Subcutaneous abdominal adipose tissue (tissue), 5 donors: ENCODE measurements around the gene HIRA.

ENCODE experiments used
- H3K27ac ChIP-seq: one replicate; pipeline ENCODE4 v1.7.0; 2013; ENCODE audit warnings: low read depth, mild to moderate bottlenecking, inconsistent platforms, low read length, moderate library complexity
- H3K27me3 ChIP-seq, 5 donors: one replicate each; pipeline ENCODE4 v1.7.0; 2013; ENCODE audit warnings: low read length in 5 of 5, inconsistent platforms in 1 of 5; ENCODE audit not compliant: control insufficient read depth in 5 of 5, insufficient read depth in 4 of 5
- H3K36me3 ChIP-seq, 5 donors: one replicate each; pipeline ENCODE4 v1.7.0; 2013; ENCODE audit warnings: low read length in 5 of 5; ENCODE audit not compliant: control insufficient read depth in 5 of 5, insufficient read depth in 5 of 5
- H3K4me1 ChIP-seq, 5 donors: one replicate each; pipeline ENCODE4 v1.7.0; 2013; ENCODE audit warnings: low read length in 5 of 5, mild to moderate bottlenecking in 3 of 5, moderate library complexity in 1 of 5; ENCODE audit not compliant: control insufficient read depth in 5 of 5, insufficient read depth in 5 of 5
- H3K4me3 ChIP-seq, 5 donors: one replicate each; pipeline ENCODE4 v1.7.0; 2013; ENCODE audit warnings: low read length in 5 of 5, low read depth in 1 of 5
- H3K9ac ChIP-seq, 5 donors: one replicate each; pipeline ENCODE4 v1.7.0; 2013; ENCODE audit warnings: low read length in 5 of 5, mild to moderate bottlenecking in 4 of 5, moderate library complexity in 3 of 5
- H3K9me3 ChIP-seq, 5 donors: one replicate each; pipeline ENCODE4 v1.7.0; 2013; ENCODE audit warnings: low read length in 5 of 5; ENCODE audit not compliant: control insufficient read depth in 5 of 5
- donor health status: healthy.
- donor health status: healthy.
- donor health status: healthy.
- donor health status: healthy.
- donor health status: healthy.

The HIRA gene

DNA sequence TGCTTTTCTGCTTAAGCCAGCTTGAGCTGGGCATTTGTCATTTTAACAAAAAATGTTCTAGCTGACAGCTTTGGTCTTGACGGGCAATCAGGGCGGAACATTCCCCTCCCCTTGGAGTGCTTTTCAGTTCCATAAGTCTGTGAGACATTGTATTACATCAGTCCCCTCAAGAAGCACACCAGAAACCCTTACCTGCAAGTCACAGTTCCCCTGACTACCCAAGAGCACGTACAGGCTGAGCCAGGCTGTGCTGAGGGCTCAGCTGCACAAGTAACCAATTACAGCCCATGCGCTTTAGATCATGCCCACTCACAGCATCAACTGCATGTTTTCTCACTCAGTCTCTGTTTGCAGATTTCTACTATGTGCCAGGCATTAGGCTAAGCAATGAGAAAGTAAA lies 19.1 kb downstream of the HIRA start:
- no peak overlapping the region for H3K9ac ChIP-seq
- H3K27me3 ChIP-seq, result no peaks in the 10 kb centered on the region
- no peak overlapping the region for H3K27ac ChIP-seq
- H3K36me3 ChIP-seq, result peaks cover under 1 to 26% (median 22%) of the 10 kb centered on the region in 5 donors
- no peak overlapping the region for H3K4me3 ChIP-seq
- H3K4me1 ChIP-seq, result peaks cover 2 to 40% (median 24%) of the 10 kb centered on the region in 5 donors
- no peaks in the 10 kb centered on the region for H3K9me3 ChIP-seq

DNA sequence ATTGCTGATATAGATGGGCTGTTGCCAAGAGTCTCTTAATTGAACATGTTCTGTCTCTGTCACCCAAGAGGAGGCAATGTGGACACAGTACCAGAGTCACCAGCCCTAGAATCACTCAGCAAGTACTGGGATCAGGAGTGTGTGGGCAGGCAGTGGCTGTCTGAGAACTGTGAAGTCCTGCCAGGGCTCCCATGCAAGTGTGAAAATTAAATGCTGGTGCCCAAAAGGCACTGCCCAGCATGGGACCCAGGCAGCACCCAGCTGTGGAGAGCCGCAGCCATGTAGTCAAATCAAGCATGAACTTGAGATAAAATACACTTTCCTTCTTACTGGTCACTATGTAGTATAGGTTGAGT lies 19.9 kb downstream of the HIRA start:
- Histone ChIP-seq H3K27ac (no peak overlapping the region), H3K9me3 (no peaks in the 10 kb centered on the region), H3K27me3 (no peaks in the 10 kb centered on the region), H3K36me3 (peaks cover 5 to 33% (median 30%) of the 10 kb centered on the region in 5 donors), H3K9ac (no peak overlapping the region), H3K4me3 (no peak overlapping the region), H3K4me1 (peaks cover 2 to 40% (median 24%) of the 10 kb centered on the region in 5 donors)

DNA sequence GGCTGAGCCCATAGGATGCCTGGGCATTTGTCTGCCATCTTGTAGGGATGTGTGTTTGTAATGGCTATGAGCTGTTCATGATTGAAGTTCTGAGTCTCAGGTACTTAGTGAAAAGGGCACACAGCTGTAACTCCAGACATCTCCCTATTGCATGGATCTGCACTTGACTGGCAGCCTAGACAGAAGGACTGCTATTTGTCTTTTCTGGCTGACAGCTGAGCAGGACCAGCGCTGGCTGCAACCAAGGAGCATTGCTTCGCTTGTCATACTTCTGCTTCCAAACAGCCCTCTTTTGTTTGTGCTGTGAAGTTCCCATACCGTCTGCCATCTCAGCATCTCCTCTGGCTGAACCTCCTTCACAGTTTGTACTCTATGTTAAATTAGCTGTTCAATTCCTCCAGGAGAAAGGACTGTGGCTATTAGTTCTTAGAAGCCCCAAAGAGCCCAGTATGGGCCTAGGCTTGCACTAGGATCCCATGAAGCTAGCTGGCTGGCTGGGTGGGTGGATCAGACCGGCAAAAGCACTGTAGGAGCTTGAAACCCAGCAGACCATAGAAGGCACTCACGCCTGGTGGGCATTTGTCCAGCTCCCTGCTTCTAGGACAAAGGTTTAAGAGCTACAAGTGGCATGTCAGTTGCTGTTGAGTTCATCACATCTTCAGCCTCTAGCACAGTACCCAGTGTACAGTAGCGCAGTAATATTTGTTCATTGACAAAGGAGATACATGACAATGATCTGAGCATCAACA lies 20.4 kb downstream of the HIRA start:
- Histone ChIP-seq H3K27me3 (no peaks in the 10 kb centered on the region), H3K4me3 (no peak overlapping the region), H3K9ac (no peak overlapping the region), H3K4me1 (peaks cover 2 to 40% (median 24%) of the 10 kb centered on the region in 5 donors), H3K27ac (no peak overlapping the region), H3K9me3 (no peaks in the 10 kb centered on the region), H3K36me3 (peaks cover 5 to 39% (median 35%) of the 10 kb centered on the region in 5 donors)

DNA sequence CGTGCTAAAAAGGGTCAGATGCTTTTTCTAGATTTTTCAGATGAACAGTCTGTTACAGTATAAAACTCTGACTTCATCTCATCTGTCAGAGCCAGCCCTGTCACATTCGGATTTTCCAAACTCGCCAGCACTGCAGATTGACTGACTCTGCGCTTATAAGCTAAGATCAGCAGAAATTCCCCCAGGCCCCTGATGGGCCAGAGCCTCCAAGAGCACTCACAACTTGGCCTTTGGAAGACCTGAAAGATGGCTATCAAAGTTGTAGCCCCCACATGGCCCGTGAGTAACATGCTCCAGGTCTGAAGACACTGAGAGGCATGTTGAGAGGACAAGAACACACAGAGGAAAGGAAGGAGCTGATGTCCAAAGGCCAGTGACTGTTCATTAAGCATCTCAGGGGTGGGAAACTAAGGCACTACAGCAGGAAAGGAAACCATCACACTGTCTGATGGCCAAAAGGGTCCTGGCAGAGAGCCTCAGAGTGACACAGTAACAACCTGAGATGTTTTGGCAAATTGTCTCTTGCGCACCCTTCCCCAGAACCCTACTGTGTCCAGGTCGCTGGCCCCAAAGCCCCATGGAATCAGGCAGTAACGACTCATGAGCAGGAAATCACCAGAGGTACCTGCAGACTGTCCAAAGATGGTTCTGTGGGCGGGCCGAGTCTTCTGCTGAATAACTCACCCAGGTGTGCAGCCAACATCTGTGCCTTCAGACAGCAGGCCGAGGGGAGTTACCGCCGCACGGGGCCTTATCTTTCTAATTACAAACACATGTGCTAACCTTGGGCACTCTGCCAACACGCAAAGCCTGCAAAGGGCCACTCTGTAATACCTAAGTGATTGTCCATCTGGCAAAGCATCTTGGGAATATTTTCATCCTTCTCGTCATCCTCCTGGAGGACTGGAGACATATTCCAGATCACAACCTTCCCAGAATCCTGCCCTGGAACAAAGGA lies 23.6 kb downstream of the HIRA start:
- Histone ChIP-seq H3K4me1 (peaks cover 0 to 22% (median 18%) of the 10 kb centered on the region in 5 donors), H3K27me3 (no peaks in the 10 kb centered on the region), H3K9ac (no peak overlapping the region), H3K27ac (no peak overlapping the region), H3K36me3 (peaks cover 8 to 61% (median 46%) of the 10 kb centered on the region in 5 donors), H3K4me3 (no peak overlapping the region), H3K9me3 (no peaks in the 10 kb centered on the region)

DNA sequence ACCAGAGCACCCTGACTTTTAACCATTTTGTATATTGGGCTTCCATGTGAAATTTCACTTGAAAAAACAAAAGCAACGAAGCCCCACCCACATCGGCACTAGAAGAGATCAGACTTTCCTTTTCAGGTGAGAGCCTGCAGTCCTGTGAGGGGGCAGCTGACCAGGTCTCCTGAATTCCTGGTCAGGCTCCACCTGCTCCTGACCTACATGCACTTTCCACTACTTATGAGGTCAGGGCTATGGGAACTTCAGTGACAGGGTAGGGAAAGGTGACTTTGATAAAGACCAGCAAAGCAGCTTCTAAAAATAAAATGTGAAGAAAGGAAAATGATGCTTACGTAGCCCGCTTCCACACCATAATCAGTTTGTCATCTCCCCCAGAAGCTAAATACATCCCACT lies 24.7 kb downstream of the HIRA start:
- Histone ChIP-seq H3K9me3 (no peaks in the 10 kb centered on the region), H3K4me1 (peaks cover 0 to 13% (median 11%) of the 10 kb centered on the region in 5 donors), H3K27ac (no peak overlapping the region), H3K4me3 (no peak overlapping the region), H3K9ac (no peak overlapping the region), H3K36me3 (peaks cover 11 to 61% (median 46%) of the 10 kb centered on the region in 5 donors), H3K27me3 (no peaks in the 10 kb centered on the region)

DNA sequence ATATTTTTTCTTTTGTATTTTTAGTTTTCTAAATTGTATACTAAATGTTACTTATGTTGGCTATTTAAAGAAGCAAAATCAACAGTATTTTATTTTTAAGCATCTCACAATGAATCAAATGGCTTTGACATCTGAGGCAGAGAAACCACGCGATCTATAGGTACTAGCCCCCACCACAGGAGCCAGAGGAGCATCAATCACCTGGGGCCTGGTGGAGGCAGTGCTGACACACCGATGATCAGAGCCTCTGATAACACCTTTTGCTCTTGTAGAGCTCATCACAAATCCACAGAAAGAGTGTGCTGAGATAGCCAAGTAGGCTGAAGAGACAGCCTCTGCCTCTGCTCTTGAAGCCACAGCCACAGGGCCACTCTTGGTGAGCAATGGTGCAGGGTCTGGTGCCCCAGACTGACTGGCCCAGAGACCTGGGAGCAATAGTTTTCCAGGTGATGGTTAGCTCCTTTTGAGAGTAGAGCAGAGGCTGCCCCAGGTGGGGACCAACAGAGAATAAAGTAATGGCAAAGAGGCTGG lies 25.2 kb downstream of the HIRA start:
- Histone ChIP-seq H3K4me1 (peaks cover 0 to 8% (median 6%) of the 10 kb centered on the region in 5 donors), H3K9ac (no peak overlapping the region), H3K4me3 (no peak overlapping the region), H3K27me3 (no peaks in the 10 kb centered on the region), H3K36me3 (peaks cover 11 to 63% (median 49%) of the 10 kb centered on the region in 5 donors), H3K27ac (no peak overlapping the region), H3K9me3 (no peaks in the 10 kb centered on the region)

DNA sequence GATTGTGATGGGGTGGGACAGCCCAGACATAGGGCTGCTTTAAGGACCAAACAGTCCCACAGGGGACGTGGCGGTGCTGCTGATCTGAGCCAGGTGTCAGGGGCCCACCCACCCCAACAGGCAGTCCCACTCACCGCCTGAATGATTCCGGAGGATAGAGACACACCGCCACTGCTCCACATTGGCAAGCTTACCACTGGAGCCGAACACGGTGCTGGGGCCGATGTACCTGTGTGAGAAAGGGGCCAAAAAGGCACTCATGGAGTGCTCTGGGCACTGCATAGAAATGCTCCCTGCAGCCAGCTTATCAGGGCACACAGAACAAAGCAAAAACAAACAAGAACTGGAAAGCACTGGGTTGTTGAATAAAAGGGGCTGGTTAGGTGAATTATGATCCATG lies 25.9 kb downstream of the HIRA start:
- no peak overlapping the region for H3K4me3 ChIP-seq
- H3K4me1 ChIP-seq, result peaks cover 0 to under 1% (median 0%) of the 10 kb centered on the region in 5 donors
- H3K9ac ChIP-seq, result no peak overlapping the region
- peaks cover 11 to 69% (median 54%) of the 10 kb centered on the region in 5 donors for H3K36me3 ChIP-seq
- no peaks in the 10 kb centered on the region for H3K9me3 ChIP-seq
- no peak overlapping the region for H3K27ac ChIP-seq
- no peaks in the 10 kb centered on the region for H3K27me3 ChIP-seq

DNA sequence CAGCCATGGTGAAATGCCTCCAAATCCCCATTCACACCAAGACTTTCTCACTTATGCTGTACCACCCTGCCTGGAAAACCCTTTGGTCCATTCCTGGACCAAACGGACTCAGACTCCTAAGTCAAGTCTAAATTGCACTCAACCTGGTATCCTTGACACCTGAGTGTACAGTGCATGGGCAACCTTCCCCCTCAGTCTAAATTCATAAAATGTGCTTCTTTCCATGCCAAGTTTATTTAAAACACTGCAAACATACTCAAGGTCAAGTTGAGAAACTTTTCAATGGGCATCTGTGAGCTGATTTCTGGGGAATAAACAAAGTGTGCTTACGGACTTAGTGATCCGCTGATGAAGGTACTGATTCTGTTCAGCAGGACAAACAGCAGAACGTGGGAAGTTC lies 26.4 kb downstream of the HIRA start:
- H3K4me1 ChIP-seq, result no peaks in the 10 kb centered on the region
- no peaks in the 10 kb centered on the region for H3K27me3 ChIP-seq
- no peak overlapping the region for H3K27ac ChIP-seq
- no peaks in the 10 kb centered on the region for H3K9me3 ChIP-seq
- H3K36me3 ChIP-seq, result peaks cover 11 to 73% (median 56%) of the 10 kb centered on the region in 5 donors
- no peak overlapping the region for H3K4me3 ChIP-seq
- no peak overlapping the region for H3K9ac ChIP-seq

DNA sequence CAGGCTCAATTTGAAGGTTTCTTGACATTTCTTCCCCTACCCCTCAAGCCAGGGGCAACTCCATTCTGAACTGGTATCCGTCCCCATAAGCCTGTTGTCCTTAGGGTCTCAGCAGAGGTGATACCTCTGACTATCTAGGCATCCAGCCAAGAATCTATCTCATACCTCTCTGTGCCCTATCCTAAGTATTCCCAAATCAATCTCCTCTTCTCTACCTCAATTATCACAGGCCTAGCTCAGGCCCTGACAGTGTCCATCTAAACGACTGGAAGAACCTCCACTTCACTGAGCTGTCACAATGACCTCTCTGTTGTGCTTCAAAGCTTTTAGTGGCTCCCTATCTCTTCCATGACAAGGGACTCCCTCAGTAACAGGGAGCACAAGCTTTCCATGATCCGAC lies 26.9 kb downstream of the HIRA start:
- Histone ChIP-seq H3K9ac (no peak overlapping the region), H3K4me3 (no peak overlapping the region), H3K36me3 (peaks cover 11 to 73% (median 54%) of the 10 kb centered on the region in 5 donors), H3K9me3 (no peaks in the 10 kb centered on the region), H3K27me3 (no peaks in the 10 kb centered on the region), H3K4me1 (no peaks in the 10 kb centered on the region), H3K27ac (no peak overlapping the region)
